BJ (cell line): ENCODE results near the gene MCCD1. TPM values are rescaled to one million over a fixed set of nuclear protein-coding genes. Genes with fewer than 3 reads are reported as not detected.

Experiments used
- CTCF ChIA-PET: fragments of 350-600 bp; formaldehyde crosslinking; extraction: SDS; loops from one replicate; lab custom pipeline; 2021; ENCODE audit warnings: antibody characterized with exemption, inconsistent platforms; lab: Yijun Ruan, JAX
- POLR2A ChIA-PET: fragments of 300-600 bp; sonication (Branson Sonifier 250); formaldehyde crosslinking; extraction: SDS; loops from one replicate; lab custom pipeline; 2021; ENCODE audit warnings: antibody characterized with exemption; lab: Charles Lee
- DNase-seq: peaks from one replicate; pipeline ENCODE4 v3.0.0-alpha.2; 2011; ENCODE audit warnings: low read depth
- H3K27me3 ChIP-seq: 2 replicates; pipeline ENCODE4 v1.6.0; 2011; ENCODE audit warnings: low read length; ENCODE audit not compliant: control insufficient read depth, insufficient read depth
- H3K36me3 ChIP-seq: 2 replicates; pipeline ENCODE4 v1.5.1; 2011; ENCODE audit warnings: low read length; ENCODE audit not compliant: control insufficient read depth, insufficient read depth
- H3K4me3 ChIP-seq: 2 replicates; pipeline ENCODE4 v1.5.1; 2011; ENCODE audit warnings: low read depth, mild to moderate bottlenecking, control low read depth, low read length
- CTCF ChIP-seq: IDR thresholded peaks from 2 replicates; pipeline ENCODE4 v1.5.1; 2011; ENCODE audit warnings: low read depth, mild to moderate bottlenecking, control low read depth, inconsistent platforms, low read length, moderate library complexity; ENCODE audit not compliant: insufficient read depth
- polyA plus RNA-seq: library from polyadenylated mRNA; depleted of rRNA; stranded (reverse); fragments of >200 nt; gene quantifications from 2 replicates; pipeline ENCODE4 v1.2.3, GENCODE V29; 2011

Gene MCCD1
- polyA plus RNA-seq, 1 experiment: not detected

GRCh38 chr6:31540640-31541039 lies 11.9 kb downstream of the MCCD1 start:
- DNase-seq: no peak
- ChIA-PET POLR2A (interaction anchor here (0.6 to 1.4 kb wide), 2 partner anchors 58 to 657 kb away, joined by 6 read pairs; partner anchors contain the start of gene DDR1), CTCF (interaction anchor here (0.5 to 17.0 kb wide), 6 partner anchors 12 to 1423 kb away, joined by 3 to 433 read pairs (median 10); partner anchors contain the start of genes MCCD1 and NCR3)
- peaks cover 19% of the 10 kb centered on the region for H3K36me3 ChIP-seq
- H3K4me3 ChIP-seq: peak overlapping the region; percentile 67
- H3K27me3 ChIP-seq: no peaks in the 10 kb centered on the region
- TF ChIP-seq CTCF: no peak

- DNase-seq: no peak
- CTCF ChIA-PET: interaction anchor here (0.5 to 17.0 kb wide), 10 partner anchors 10 to 1422 kb away, joined by 3 to 433 read pairs (median 4); partner anchors contain the start of genes GPANK1, MCCD1 and NCR3
- H3K36me3 ChIP-seq: peaks cover 18% of the 10 kb centered on the region
Observed at GRCh38 chr6:31541059-31541657, 12.4 kb downstream of the MCCD1 start.

DNA sequence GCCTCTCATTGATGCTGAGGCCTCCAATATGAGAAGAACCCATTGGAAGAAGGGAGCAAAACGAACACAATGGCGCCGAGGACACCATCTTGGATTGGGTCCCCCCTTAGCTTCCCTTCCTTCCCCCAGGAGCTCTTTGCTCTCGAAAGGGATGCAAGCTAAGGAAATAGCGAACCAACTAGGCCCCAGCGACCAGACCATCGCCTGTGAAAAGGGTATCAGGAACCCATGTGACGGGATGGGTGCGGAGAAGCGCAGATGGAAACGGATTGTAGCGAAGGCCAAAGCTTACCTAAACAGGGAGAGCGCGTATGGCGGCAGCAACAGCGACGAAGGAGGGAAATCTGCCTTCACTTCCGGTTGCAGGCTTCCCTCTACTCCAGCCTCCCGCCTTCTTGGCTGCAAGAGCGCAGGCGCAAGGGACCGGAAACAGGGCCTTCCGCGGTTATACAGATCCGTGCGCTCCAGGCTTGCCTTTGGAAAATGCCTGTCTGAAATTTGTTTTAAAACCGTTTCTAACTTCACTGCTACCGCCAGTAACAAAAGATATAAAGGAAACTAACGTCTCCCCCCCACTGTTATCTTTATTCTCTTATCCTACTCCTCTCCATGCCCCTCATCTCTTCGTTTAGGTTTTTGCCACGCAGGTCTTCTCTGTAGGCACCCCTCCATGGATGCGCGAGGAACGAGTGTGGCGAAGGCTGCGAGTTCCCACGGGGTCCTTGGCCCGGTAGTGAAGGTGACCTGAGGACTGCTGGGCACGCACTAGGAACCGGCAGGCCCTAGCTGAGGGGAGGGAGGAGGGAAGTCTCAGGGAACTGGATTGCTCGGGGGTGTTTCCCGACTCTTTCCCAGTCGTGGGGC lies 13.1 kb downstream of the MCCD1 start, which contains the start of gene DDX39B:
DDX39B (minus strand) TSS at position 346 of the 864 bp plus-strand sequence. CDS start 1,471 bp downstream, outside the sequence.
- no peaks in the 10 kb centered on the region for H3K27me3 ChIP-seq

More at GRCh38 chr6:31541059-31541657, 12.4 kb downstream of the MCCD1 start:
- POLR2A ChIA-PET: interaction anchor here (0.6 to 1.4 kb wide), 3 partner anchors 9 to 657 kb away, joined by 4 to 6 read pairs (median 6); partner anchors contain the start of gene DDR1
- peak overlapping the region; percentile 67 for H3K4me3 ChIP-seq
- no peaks in the 10 kb centered on the region for H3K27me3 ChIP-seq
- no peak for TF ChIP-seq CTCF

DNA sequence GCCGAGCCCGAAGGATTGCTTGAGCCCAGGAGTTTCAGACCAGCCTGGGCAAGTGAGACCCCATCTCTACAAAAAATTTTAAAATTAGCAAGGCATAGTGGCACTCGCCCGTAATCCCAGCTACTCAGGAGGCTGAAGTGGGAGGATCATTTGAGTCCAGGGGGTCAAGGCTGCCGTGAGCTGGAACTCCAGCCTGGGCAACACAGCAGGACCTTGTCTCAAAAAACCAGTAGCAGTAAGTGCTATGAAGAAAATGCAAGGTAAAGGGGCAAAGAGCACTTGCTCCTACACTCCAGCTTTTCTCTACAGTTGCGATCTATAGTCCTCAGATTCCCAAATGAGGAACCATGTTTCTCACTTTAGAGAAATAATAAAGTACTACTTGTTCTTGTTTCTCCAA lies 14.9 kb downstream of the MCCD1 start:
- Histone ChIP-seq H3K27me3 (no peaks in the 10 kb centered on the region), H3K36me3 (peaks cover 7% of the 10 kb centered on the region), H3K4me3 (no peak overlapping the region)
- DNase-seq: no peak
- POLR2A ChIA-PET: no interaction called here
- TF ChIP-seq CTCF: no peak
- CTCF ChIA-PET: interaction anchor here (1.3 to 17.0 kb wide), 2 partner anchors 39 to 54 kb away, joined by 3 to 433 read pairs; partner anchors contain the start of genes LTB and NCR3

More for the DNA sequence above, 13.1 kb downstream of the MCCD1 start, which contains the start of gene DDX39B:
- ChIA-PET CTCF (interaction anchor here (0.7 to 17.0 kb wide), 9 partner anchors 9 to 135 kb away, joined by 3 to 433 read pairs (median 4); partner anchors contain the start of genes GPANK1 and NCR3), POLR2A (interaction anchor here (0.8 kb wide), 1 partner anchor 10 kb away, joined by 4 read pairs; no protein-coding TSS in a partner anchor)
- peaks cover 13% of the 10 kb centered on the region for H3K36me3 ChIP-seq
- TF ChIP-seq CTCF: no peak
- H3K4me3 ChIP-seq: peak within 1 kb of the TSS; percentile 67
- DNase-seq: peak; percentile 85
